Cardiac muscle cell (in vitro differentiated cells and primary cell): ENCODE results near the gene PLP2. TPM values are rescaled to one million over a fixed set of nuclear protein-coding genes. Genes with fewer than 3 reads are reported as not detected.

Experiments used
- DNase-seq, 2 donors: peaks; one replicate each; pipeline versions ENCODE4 v3.0.0 to v3.0.0-alpha.2; 2010 to 2017; ENCODE audit warnings: low read depth in 1 of 2, low spot score in 1 of 2
- H3K27ac ChIP-seq: fragments of 200-600 bp; sonication (generic); 2 replicates; pipeline ENCODE4 v1.5.1; 2016
- H3K27me3 ChIP-seq: fragments of 200-600 bp; sonication (generic); 2 replicates; pipeline ENCODE4 v1.6.0; 2016; ENCODE audit warnings: control low read depth
- H3K36me3 ChIP-seq: fragments of 200-600 bp; sonication (generic); 2 replicates; pipeline ENCODE4 v1.5.1; 2016; ENCODE audit warnings: control low read depth
- H3K4me1 ChIP-seq: fragments of 200-600 bp; sonication (generic); 2 replicates; pipeline ENCODE4 v1.8.1; 2017; ENCODE audit warnings: low read depth, mild to moderate bottlenecking, mixed run types
- H3K4me3 ChIP-seq: fragments of 200-600 bp; sonication (generic); 2 replicates; pipeline ENCODE4 v1.5.1; 2016; ENCODE audit warnings: mild to moderate bottlenecking
- H3K9me3 ChIP-seq: fragments of 200-600 bp; sonication (generic); 2 replicates; pipeline ENCODE4 v1.5.1; 2017; ENCODE audit warnings: low read depth, mild to moderate bottlenecking, control low read depth
- CTCF ChIP-seq: IDR thresholded peaks from 2 replicates; pipeline ENCODE4 v1.5.1; 2012; ENCODE audit warnings: low read depth, mild to moderate bottlenecking, low read length
- polyA plus RNA-seq: library from polyadenylated mRNA; unstranded; fragments of >200 nt; fragmentation: Nextera tagmentation; extraction: Ambion mirVana; gene quantifications from 2 replicates; pipeline ENCODE4 v1.2.1, GENCODE V29; 2016
- total RNA-seq: library from RNA; depleted of rRNA; stranded (reverse); fragments of >200 nt; gene quantifications from 2 replicates; pipeline ENCODE4 v1.2.3, GENCODE V29; 2016

Gene PLP2
- total and polyA plus RNA-seq, 2 experiments from 2014 or later, result 12.4 to 34.6 TPM

GRCh38 chrX:49153467-49153866 is 18.2 kb upstream of the PLP2 start:
- no peak for TF ChIP-seq CTCF

DNA sequence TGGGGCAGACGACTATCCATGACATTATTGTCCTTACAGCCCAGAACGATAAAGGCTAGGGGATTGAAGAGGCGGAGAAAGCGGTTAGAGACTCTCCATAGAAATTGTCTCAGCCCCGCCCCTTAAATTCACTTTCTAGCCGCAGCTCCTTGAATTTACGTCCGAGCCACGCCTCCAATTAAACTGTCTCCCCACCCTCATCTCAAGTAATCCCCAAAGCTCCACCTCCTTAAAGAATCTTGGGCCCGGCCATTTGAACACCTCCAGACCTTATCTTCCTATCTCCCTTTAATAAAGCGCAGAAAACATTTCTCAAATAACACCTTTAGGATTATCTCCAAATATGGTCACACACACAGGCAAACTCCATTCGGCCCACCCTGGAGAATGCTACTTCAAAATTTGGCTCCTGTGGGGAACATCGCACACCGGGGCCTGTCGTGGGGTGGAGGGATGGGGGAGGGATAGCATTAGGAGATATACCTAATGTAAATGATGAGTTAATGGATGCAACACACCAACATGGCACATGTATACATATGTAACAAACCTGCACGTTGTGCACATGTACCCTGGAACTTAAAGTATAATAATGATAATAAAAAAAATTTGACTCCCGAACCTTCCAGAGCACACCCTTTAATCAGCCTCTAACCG is 16.3 kb upstream of the PLP2 start:
- Histone ChIP-seq H3K27ac (peak overlapping the region; percentile 98), H3K4me1 (no peaks in the 10 kb centered on the region), H3K9me3 (no peaks in the 10 kb centered on the region), H3K36me3 (no peaks in the 10 kb centered on the region), H3K4me3 (peak overlapping the region; percentile 35), H3K27me3 (no peaks in the 10 kb centered on the region)
- DNase-seq, result peak; percentile 52 to 80
- no peak for TF ChIP-seq CTCF

More at GRCh38 chrX:49153467-49153866, 18.2 kb upstream of the PLP2 start:
- DNase-seq, result no peak
- no peaks in the 10 kb centered on the region for H3K27me3 ChIP-seq
- no peaks in the 10 kb centered on the region for H3K9me3 ChIP-seq
- H3K4me1 ChIP-seq, result no peaks in the 10 kb centered on the region
- H3K27ac ChIP-seq, result no peak overlapping the region
- no peak overlapping the region for H3K4me3 ChIP-seq
- H3K36me3 ChIP-seq, result no peaks in the 10 kb centered on the region

GRCh38 chrX:49155900-49156837 is 15.5 kb upstream of the PLP2 start:
- Histone ChIP-seq H3K36me3 (no peaks in the 10 kb centered on the region), H3K4me1 (no peaks in the 10 kb centered on the region), H3K27ac (peak overlapping the region; percentile 98), H3K27me3 (no peaks in the 10 kb centered on the region), H3K4me3 (peak overlapping the region; percentile 35), H3K9me3 (no peaks in the 10 kb centered on the region)
- TF ChIP-seq CTCF, result peak; percentile 62
- DNase-seq, result peak; percentile 89 to 93

GRCh38 chrX:49157194-49157593 is 14.5 kb upstream of the PLP2 start:
- no peaks in the 10 kb centered on the region for H3K4me1 ChIP-seq
- no peaks in the 10 kb centered on the region for H3K27me3 ChIP-seq
- no peak for TF ChIP-seq CTCF
- no peaks in the 10 kb centered on the region for H3K9me3 ChIP-seq
- H3K27ac ChIP-seq, result no peak overlapping the region
- H3K4me3 ChIP-seq, result no peak overlapping the region
- no peak for DNase-seq
- no peaks in the 10 kb centered on the region for H3K36me3 ChIP-seq

GRCh38 chrX:49160908-49161307 is 10.8 kb upstream of the PLP2 start:
- Histone ChIP-seq H3K4me3 (no peak overlapping the region), H3K27me3 (no peaks in the 10 kb centered on the region), H3K27ac (no peak overlapping the region), H3K4me1 (no peaks in the 10 kb centered on the region), H3K36me3 (no peaks in the 10 kb centered on the region), H3K9me3 (no peaks in the 10 kb centered on the region)
- no peak for DNase-seq
- no peak for TF ChIP-seq CTCF
